HAP-1 (cell line): ENCODE measurements around the gene CHCHD6.

Experiments
- DNase-seq, 2 experiments: peaks; one replicate each; pipeline ENCODE4 v3.0.0-alpha.2; 2016 to 2020; ENCODE audit warnings: low spot score in 2 of 2
- H3K27me3 ChIP-seq: fragments of 250-450 bp; sonication (Bioruptor Pico); 2 replicates; pipeline ENCODE4 v1.5.1; 2020; ENCODE audit warnings: low read depth, mild to moderate bottlenecking, moderate library complexity
- H3K36me3 ChIP-seq: fragments of 250-450 bp; sonication (Bioruptor Pico); replicated peaks from 2 replicates; pipeline ENCODE4 v1.5.1; 2020; ENCODE audit warnings: mild to moderate bottlenecking
- H3K4me1 ChIP-seq: fragments of 250-450 bp; sonication (Bioruptor Pico); 2 replicates; pipeline ENCODE4 v1.5.1; 2020; ENCODE audit warnings: mild to moderate bottlenecking
- H3K4me3 ChIP-seq: fragments of 250-450 bp; sonication (Bioruptor Pico); 2 replicates; pipeline ENCODE4 v1.5.1; 2020; ENCODE audit warnings: mild to moderate bottlenecking, moderate library complexity
- H3K9me3 ChIP-seq: fragments of 250-450 bp; sonication (Bioruptor Pico); 2 replicates; pipeline ENCODE4 v1.5.1; 2020; ENCODE audit warnings: mild to moderate bottlenecking, moderate library complexity
- in situ Hi-C: fragments of 300-500 bp; cut with MboI; formaldehyde crosslinking; loops from 3 replicates; pipeline ENCODE4 v1.14.3; 2020; ENCODE audit warnings: low sequenced_read_pairs, inconsistent platforms, mixed read lengths

CHCHD6 gene

DNA sequence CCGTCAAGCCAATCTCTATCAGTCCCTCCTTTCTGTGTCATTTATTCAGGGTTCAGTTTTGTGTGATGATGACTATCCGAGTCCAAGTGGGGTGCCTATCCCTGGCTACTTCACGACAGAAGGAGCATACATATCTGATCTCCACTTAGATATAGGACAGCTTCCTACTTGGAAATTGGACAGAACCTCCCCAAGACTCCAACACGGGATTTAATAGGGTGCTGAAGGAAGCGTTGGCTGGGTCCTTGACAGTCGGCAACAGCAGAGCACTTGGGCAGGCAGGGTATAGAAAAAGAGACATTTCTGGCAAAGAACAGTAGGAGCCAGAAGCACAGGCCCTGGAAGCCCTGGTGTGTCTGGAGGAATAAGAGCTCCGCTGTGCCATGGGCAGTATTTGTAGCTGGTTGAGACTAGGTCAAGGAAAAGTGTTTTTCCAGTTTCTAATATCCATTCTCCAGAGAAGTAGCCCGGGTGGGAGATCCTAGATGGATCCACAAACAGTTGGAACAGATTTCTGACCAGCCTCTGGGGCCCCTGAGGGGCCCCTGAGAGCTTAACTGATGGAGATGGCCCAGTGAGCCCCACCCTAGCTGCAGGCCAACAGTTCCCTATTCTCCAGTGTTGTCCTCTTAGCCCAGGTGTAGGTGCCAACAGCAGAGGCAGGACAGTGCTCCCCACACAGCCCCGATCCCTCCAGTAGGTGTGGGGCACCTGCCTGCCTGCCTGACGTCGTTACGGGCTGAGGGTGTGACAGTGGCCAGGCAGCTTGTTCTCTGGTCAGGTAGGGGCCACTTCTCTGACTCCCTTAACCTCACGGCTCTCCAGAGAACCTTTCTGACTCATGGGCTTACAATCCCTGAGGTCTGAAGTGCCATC is 130.8 kb downstream of the CHCHD6 start:
- H3K4me1 ChIP-seq = no peaks in the 10 kb centered on the region
- no peak overlapping the region for H3K4me3 ChIP-seq
- no peaks in the 10 kb centered on the region for H3K9me3 ChIP-seq
- no peaks in the 10 kb centered on the region for H3K36me3 ChIP-seq
- no peaks in the 10 kb centered on the region for H3K27me3 ChIP-seq
- in situ Hi-C loops = no loop called here
- no peak for DNase-seq

DNA sequence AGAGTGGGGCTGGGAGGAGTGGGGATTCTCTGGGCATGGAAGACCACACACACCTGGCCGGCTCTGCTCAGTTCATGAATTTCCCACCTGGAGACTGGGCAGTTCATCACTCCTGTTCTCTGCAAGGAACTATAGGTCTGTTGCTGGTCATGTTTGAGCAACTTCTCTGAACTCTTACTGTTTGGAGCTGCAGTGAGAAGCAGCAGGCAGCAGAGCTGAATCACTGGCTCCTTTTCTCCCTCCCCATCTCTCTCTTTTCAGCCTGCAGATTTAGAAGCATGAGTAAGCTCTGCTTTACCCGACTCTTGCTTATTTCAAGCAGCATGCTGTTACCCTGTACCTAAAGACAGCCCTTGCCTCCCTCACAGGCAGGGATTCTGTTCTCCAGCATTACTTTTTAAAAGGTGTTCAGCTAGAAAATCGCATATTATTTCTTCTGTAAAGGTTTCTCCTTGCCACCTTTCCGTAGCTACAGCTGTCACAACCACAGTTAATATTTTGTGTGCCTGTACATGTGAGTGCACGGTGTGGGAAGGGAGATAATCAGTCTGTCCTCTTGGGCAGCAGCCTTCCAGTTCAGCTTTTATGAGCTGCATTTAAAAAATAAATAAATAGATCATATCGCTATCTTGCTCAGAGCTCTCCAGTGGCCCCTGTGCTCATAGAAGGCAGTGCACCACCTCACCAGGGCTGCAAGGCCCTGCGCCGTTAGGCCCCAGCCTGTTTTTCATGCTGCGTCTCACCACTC is 131.6 kb downstream of the CHCHD6 start:
- Histone ChIP-seq H3K4me3 (no peak overlapping the region), H3K27me3 (no peaks in the 10 kb centered on the region), H3K36me3 (no peaks in the 10 kb centered on the region), H3K4me1 (no peaks in the 10 kb centered on the region), H3K9me3 (no peaks in the 10 kb centered on the region)
- in situ Hi-C loops = no loop called here
- no peak for DNase-seq

GRCh38 chr3:126836220-126836860 is 132.3 kb downstream of the CHCHD6 start:
- DNase-seq = no peak
- no peaks in the 10 kb centered on the region for H3K27me3 ChIP-seq
- in situ Hi-C loops = no loop called here
- no peaks in the 10 kb centered on the region for H3K9me3 ChIP-seq
- no peak overlapping the region for H3K4me3 ChIP-seq
- H3K4me1 ChIP-seq = no peaks in the 10 kb centered on the region
- no peaks in the 10 kb centered on the region for H3K36me3 ChIP-seq

DNA sequence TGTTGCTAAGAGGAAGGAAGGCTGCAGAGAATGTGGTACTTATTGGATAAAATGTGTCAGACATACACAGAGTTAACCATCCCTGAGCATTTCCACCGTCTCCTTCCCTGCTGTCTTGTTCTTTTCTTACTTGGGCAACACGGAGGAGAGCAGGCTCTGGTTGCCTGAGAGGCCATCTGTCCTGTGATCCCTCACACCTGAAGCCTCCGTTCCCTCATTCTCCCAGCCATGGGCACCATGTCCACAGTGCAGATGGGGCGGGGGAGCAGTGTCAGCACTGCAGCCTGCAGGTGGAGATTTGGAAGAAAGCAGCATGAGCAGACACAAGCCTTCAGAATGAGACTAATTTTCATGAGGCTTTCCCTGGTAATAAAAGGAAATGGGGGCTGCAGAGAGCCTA is 133.7 kb downstream of the CHCHD6 start:
- Histone ChIP-seq H3K9me3 (no peaks in the 10 kb centered on the region), H3K36me3 (no peaks in the 10 kb centered on the region), H3K27me3 (no peaks in the 10 kb centered on the region), H3K4me1 (no peaks in the 10 kb centered on the region), H3K4me3 (no peak overlapping the region)
- no peak for DNase-seq
- in situ Hi-C loops = no loop called here

DNA sequence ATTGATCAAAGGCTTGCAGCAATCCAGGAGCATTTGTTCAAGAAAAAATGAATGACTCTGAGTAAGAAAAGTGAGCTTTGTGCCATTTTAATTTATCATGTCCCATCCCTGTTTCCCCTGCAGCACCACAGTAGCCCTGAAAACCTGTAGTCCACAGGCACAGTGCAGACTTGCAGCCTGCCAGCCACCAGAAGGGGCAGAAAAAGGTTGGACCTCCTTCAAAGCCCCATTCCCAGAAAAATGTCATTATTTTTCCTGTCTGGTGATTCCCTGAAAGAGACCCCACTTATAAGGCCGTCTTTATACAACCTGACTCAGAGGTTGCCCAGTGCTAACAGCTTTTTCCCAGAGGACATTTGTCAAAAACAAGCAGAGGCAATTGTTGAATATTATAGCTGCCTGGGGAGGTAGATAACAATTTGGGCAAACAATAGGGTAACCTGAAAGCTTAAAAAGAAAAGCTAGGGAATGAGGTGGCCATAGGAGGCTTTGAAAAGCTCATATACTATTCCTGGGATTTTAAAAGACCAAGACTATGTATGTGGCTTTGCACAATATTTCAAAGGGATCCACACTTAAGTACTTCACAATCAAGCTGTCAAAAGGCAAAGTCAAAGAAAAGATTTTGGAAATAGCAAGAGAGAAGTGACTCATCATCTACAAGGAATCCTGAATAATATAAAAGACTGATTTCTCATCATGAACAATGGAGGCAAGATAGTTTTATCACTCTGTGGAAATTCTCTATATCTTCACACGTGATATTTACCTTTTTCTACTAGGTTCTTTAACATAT is 142.1 kb downstream of the CHCHD6 start:
- DNase-seq = peak in 1 of 2 experiments; percentile 30
- H3K36me3 ChIP-seq = no peaks in the 10 kb centered on the region
- no peak overlapping the region for H3K4me3 ChIP-seq
- H3K27me3 ChIP-seq = no peaks in the 10 kb centered on the region
- H3K4me1 ChIP-seq = peaks cover 34% of the 10 kb centered on the region
- H3K9me3 ChIP-seq = no peaks in the 10 kb centered on the region
- in situ Hi-C loops = no loop called here

DNA sequence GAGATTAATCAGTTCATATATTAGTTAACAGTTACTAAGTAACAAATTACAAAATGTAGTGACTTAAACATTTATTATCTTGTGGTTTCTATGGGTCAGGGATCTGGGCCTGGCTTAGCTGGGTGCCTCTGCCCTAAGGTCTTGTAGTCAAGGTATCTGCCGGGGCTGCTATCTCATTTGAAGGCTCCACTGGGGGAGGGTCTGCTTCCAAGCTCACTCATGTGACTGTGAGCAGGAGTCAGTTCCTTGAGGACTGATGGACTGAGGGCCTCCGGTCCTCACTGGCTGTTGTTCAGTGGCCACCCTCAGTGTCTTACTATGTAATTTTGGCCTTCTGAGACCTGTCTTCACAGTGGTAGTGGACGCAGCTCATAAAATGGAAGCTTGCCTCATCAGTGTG is 143.0 kb downstream of the CHCHD6 start:
- H3K27me3 ChIP-seq = no peaks in the 10 kb centered on the region
- DNase-seq = no peak
- in situ Hi-C loops = no loop called here

DNA sequence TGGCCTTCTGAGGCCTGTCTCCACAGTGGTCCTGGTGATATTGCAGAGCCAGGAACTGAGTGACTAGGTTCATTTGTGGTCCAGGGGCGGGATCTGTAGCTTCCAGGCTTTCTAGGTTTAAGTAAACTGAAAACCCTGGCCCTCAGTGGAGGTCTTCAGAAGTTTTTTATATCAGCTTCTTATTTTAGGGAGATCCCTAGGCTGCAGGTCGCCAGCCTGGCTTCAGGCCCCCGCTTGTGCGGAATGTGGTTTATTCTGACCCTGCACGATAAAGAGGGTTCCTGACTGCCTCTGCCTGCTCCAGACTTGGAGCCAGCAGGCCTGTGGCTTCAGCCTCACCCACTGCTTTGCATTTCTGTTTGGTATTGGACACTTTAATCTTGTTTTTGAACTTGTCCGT is 145.0 kb downstream of the CHCHD6 start:
- in situ Hi-C loops = no loop called here
- H3K36me3 ChIP-seq = no peaks in the 10 kb centered on the region
- DNase-seq = peak in 1 of 2 experiments; percentile 29
- no peaks in the 10 kb centered on the region for H3K9me3 ChIP-seq
- H3K27me3 ChIP-seq = no peaks in the 10 kb centered on the region
- peaks cover 34% of the 10 kb centered on the region for H3K4me1 ChIP-seq
- no peak overlapping the region for H3K4me3 ChIP-seq

More for the DNA sequence above, 143.0 kb downstream of the CHCHD6 start:
- H3K36me3 ChIP-seq = no peaks in the 10 kb centered on the region
- H3K9me3 ChIP-seq = no peaks in the 10 kb centered on the region
- no peak overlapping the region for H3K4me3 ChIP-seq
- H3K4me1 ChIP-seq = peaks cover 34% of the 10 kb centered on the region

DNA sequence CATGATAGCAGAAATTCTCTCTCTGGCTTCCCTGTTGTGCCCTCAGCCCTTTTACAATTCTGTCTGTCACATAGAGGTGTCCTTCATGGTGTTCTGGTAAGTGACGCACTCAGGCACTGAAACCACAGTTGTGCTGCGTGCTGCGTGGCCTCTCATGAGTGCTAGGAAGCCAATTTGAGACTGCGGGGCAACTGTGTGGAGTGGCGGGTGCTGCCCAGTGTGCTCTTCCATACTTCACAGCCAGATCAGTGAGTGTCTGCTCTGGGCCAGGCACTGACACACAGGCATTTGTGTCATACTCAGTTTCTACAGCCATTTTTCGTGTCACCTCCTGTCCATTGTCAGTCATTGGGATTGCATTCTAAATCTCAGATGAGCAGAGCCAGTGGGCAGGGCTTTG is 145.7 kb downstream of the CHCHD6 start:
- Histone ChIP-seq H3K36me3 (no peaks in the 10 kb centered on the region), H3K4me3 (no peak overlapping the region), H3K4me1 (peaks cover 34% of the 10 kb centered on the region), H3K9me3 (no peaks in the 10 kb centered on the region), H3K27me3 (no peaks in the 10 kb centered on the region)
- DNase-seq = no peak
- in situ Hi-C loops = no loop called here

DNA sequence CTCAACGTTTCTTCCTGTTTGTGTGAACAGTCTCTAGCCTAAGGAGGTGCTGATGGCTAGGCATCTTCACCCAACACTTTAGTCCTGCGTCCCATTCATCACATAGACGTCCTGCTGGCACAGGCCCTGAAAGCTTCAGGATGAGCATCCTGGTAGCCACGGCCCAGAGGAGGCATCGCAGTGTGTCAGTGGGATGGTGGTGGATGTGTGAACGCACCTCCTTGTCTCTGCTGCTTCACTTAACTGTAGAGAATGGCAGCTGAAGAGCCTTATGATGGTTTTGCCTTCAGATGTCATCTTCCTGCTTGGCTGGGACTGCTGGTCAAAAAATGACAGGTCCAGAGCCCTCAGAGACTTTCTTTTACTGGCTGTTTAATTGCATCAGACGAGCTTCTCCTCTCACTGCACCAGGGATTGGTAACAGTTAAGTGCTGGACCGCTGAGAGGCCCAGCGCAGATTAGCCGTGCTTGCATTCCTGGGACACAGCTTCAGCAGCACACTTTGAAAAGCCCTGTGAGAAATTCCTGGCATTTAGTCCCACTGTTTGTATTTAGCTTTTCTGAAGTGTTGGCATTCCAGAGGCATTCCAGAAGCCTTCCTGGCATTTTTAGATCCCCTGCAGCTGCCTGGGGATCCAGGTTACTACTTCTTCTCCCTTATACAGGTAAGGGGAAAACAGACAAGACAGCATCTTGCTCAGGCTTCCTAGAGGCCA is 146.5 kb downstream of the CHCHD6 start:
- H3K27me3 ChIP-seq = no peaks in the 10 kb centered on the region
- peaks cover 34% of the 10 kb centered on the region for H3K4me1 ChIP-seq
- H3K4me3 ChIP-seq = no peak overlapping the region
- no peaks in the 10 kb centered on the region for H3K36me3 ChIP-seq
- in situ Hi-C loops = no loop called here
- no peaks in the 10 kb centered on the region for H3K9me3 ChIP-seq
- peak; percentile 12 to 51 for DNase-seq

- no peak overlapping the region for H3K4me3 ChIP-seq
- no peak for DNase-seq
- in situ Hi-C loops = no loop called here
Observed at GRCh38 chr3:126851382-126851781, 147.3 kb downstream of the CHCHD6 start.

DNA sequence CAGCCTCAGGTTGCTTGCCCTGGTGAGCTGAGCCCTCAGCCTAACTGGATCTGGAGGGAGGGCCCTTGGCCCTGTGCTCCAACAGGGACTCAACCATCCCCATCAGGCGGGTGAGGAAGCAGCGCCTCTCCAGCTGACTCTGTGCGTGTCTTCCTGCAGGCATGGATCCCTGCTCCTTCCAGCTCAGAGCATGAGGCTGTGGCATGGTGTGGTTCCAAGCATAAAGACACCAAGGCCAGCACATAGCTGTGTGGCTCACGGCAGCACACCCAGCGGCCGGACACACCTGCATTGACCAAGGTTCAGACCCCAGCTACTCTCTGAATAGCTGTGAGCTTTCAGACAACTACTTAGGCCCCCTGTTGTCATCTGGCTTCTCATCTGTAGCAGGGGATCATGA is 147.9 kb downstream of the CHCHD6 start:
- Histone ChIP-seq H3K36me3 (no peaks in the 10 kb centered on the region), H3K4me1 (peaks cover 25% of the 10 kb centered on the region), H3K9me3 (no peaks in the 10 kb centered on the region), H3K27me3 (no peaks in the 10 kb centered on the region), H3K4me3 (no peak overlapping the region)
- in situ Hi-C loops = no loop called here
- no peak for DNase-seq

More at GRCh38 chr3:126851382-126851781, 147.3 kb downstream of the CHCHD6 start:
- H3K9me3 ChIP-seq = no peaks in the 10 kb centered on the region
- no peaks in the 10 kb centered on the region for H3K36me3 ChIP-seq
- H3K4me1 ChIP-seq = peaks cover 29% of the 10 kb centered on the region
- H3K27me3 ChIP-seq = no peaks in the 10 kb centered on the region

DNA sequence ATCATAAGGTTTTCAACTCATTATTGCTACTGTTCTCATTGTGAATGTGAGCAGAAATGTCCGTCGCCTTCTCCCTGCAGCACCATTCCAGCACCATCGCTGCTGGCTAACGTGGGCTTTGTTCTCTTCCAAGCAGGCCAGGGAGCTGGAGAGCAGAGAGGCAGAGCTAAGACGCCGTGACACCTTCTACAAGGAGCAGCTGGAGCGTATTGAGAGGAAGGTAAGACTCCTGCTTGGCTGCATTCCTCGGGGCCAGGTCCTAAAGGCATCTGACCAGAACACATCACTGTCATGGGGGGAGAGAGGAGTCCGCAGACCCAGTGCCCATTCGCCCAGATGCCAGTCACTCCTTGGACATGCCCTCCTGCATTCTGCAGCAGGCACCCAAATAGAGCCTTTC is 148.5 kb downstream of the CHCHD6 start:
- H3K9me3 ChIP-seq = no peaks in the 10 kb centered on the region
- H3K4me3 ChIP-seq = no peak overlapping the region
- no peak for DNase-seq
- in situ Hi-C loops = no loop called here
- peaks cover 25% of the 10 kb centered on the region for H3K4me1 ChIP-seq
- no peaks in the 10 kb centered on the region for H3K36me3 ChIP-seq
- no peaks in the 10 kb centered on the region for H3K27me3 ChIP-seq

DNA sequence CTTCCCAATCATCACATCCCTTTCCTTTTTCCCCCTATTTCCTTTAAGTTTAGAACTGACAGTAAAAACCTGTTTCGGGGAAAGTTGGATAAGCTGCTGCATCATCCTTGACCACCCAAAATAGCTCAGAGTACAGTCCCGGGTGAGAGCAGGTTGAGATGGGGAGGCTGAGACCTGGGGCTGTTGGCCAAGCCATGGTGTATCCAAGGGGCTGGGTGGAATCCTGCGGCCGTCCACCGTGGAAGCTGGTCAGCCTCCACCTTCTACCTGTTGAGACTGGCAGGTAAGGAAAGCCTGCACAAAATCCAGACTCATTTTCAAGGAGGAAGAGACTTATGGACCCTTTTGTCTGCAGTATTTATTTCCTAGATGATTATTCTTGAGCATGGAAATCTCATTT is 150.6 kb downstream of the CHCHD6 start:
- no peaks in the 10 kb centered on the region for H3K27me3 ChIP-seq
- H3K36me3 ChIP-seq = no peaks in the 10 kb centered on the region
- H3K9me3 ChIP-seq = no peaks in the 10 kb centered on the region
- H3K4me3 ChIP-seq = no peak overlapping the region
- peaks cover 10% of the 10 kb centered on the region for H3K4me1 ChIP-seq
- DNase-seq = no peak
- in situ Hi-C loops = no loop called here
